ENCODE results near the gene C18orf63.

GRCh38 chr18:74289137-74289536 is 26.5 kb upstream of the C18orf63 start:
- TF ChIP-seq, protein P1, sequence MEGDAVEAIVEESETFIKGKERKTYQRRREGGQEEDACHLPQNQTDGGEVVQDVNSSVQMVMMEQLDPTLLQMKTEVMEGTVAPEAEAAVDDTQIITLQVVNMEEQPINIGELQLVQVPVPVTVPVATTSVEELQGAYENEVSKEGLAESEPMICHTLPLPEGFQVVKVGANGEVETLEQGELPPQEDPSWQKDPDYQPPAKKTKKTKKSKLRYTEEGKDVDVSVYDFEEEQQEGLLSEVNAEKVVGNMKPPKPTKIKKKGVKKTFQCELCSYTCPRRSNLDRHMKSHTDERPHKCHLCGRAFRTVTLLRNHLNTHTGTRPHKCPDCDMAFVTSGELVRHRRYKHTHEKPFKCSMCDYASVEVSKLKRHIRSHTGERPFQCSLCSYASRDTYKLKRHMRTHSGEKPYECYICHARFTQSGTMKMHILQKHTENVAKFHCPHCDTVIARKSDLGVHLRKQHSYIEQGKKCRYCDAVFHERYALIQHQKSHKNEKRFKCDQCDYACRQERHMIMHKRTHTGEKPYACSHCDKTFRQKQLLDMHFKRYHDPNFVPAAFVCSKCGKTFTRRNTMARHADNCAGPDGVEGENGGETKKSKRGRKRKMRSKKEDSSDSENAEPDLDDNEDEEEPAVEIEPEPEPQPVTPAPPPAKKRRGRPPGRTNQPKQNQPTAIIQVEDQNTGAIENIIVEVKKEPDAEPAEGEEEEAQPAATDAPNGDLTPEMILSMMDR (IDR thresholded peaks at IDR 0.05) = no peak
- no peak for TF ChIP-seq POLR2A (IDR thresholded peaks at IDR 0.05)
